ENCODE measurements around the gene SOX6.

SOX6 gene

GRCh38 chr11:16261836-16262644, 94.3 kb downstream of the SOX6 start:
- H3K4me1 Mint-ChIP-seq, result peaks cover 8% of the 10 kb centered on the region
- no peak for TF ChIP-seq CTCF (IDR thresholded peaks at IDR 0.05; ENCODE audit: unreplicated experiment in 3 of 3)
- H3K27ac Mint-ChIP-seq, result peak overlapping the region; percentile 66 to 88 (median 82)
- H3K27me3 Mint-ChIP-seq (ENCODE audit: low read depth), result no peaks in the 10 kb centered on the region
- H3K9me3 Mint-ChIP-seq, result peaks cover 9% of the 10 kb centered on the region
- peaks cover 18% of the 10 kb centered on the region for H3K36me3 Mint-ChIP-seq (ENCODE audit: low read depth)
- H3K4me3 Mint-ChIP-seq, result no peak overlapping the region

- TF ChIP-seq CTCF (IDR thresholded peaks at IDR 0.05; ENCODE audit: unreplicated experiment in 3 of 3), result no peak
- H3K4me1 Mint-ChIP-seq, result no peaks in the 10 kb centered on the region
- no peak overlapping the region for H3K4me3 Mint-ChIP-seq
- H3K27me3 Mint-ChIP-seq (ENCODE audit: low read depth), result no peaks in the 10 kb centered on the region
- peaks cover 17% of the 10 kb centered on the region for H3K9me3 Mint-ChIP-seq
- H3K27ac Mint-ChIP-seq, result no peak overlapping the region
- peaks cover 20% of the 10 kb centered on the region for H3K36me3 Mint-ChIP-seq (ENCODE audit: low read depth)
These were observed 104.0 kb downstream of the SOX6 start for GRCh38 chr11:16252373-16252772.

GRCh38 chr11:16248248-16248647, 108.1 kb downstream of the SOX6 start:
- peaks cover 21% of the 10 kb centered on the region for H3K9me3 Mint-ChIP-seq
- no peaks in the 10 kb centered on the region for H3K4me1 Mint-ChIP-seq
- TF ChIP-seq CTCF (IDR thresholded peaks at IDR 0.05; ENCODE audit: unreplicated experiment in 3 of 3), result no peak
- H3K27me3 Mint-ChIP-seq (ENCODE audit: low read depth), result no peaks in the 10 kb centered on the region
- H3K4me3 Mint-ChIP-seq, result no peak overlapping the region
- H3K36me3 Mint-ChIP-seq (ENCODE audit: low read depth), result peaks cover 33% of the 10 kb centered on the region
- no peak overlapping the region for H3K27ac Mint-ChIP-seq

GRCh38 chr11:16242806-16243205, 113.5 kb downstream of the SOX6 start:
- Mint-ChIP-seq H3K4me3 (no peak overlapping the region), H3K27me3 (ENCODE audit: low read depth) (no peaks in the 10 kb centered on the region), H3K4me1 (peaks cover 29% of the 10 kb centered on the region), H3K27ac (no peak overlapping the region), H3K36me3 (ENCODE audit: low read depth) (peaks cover 18% of the 10 kb centered on the region), H3K9me3 (peaks cover 11% of the 10 kb centered on the region)
- no peak for TF ChIP-seq CTCF (IDR thresholded peaks at IDR 0.05; ENCODE audit: unreplicated experiment in 3 of 3)

- no peaks in the 10 kb centered on the region for H3K27me3 Mint-ChIP-seq (ENCODE audit: low read depth)
- H3K27ac Mint-ChIP-seq, result no peak overlapping the region
- no peak overlapping the region for H3K4me3 Mint-ChIP-seq
- no peak for TF ChIP-seq CTCF (IDR thresholded peaks at IDR 0.05; ENCODE audit: unreplicated experiment in 3 of 3)
- H3K4me1 Mint-ChIP-seq, result peaks cover 49% of the 10 kb centered on the region
- no peaks in the 10 kb centered on the region for H3K9me3 Mint-ChIP-seq
- H3K36me3 Mint-ChIP-seq (ENCODE audit: low read depth), result peaks cover 7% of the 10 kb centered on the region
These were observed 115.7 kb downstream of the SOX6 start for GRCh38 chr11:16240687-16241086.
